ENCODE data around the gene RIOX2.

DNA sequence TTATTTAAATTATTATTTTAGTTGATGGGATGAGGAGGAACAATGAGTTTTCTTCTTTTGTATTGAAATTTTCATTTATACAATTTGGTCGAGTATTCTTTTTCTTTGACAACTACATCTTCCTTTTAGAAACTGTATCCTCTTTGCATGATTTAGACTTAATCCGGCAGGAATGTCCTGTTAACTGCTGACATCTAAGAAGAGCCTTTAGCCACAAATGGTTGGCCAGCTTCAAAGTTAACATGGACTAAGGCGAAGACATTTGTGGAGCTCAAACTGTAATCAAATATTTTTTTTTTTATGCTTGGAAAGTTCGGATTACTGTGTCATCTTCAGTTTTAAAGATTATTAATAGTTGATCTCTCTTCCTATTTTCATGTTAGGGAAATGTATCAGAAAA lies 43.2 kb downstream of the RIOX2 start:
- TF ChIP-seq POLR2AphosphoS5 (IDR thresholded peaks at IDR 0.05) (no peak), CTCF (IDR thresholded peaks at IDR 0.05; ENCODE audit: poor library complexity, severe bottlenecking) (no peak), EP300 (conservative IDR thresholded peaks at IDR 0.05; ENCODE audit: poor library complexity, severe bottlenecking) (no peak), EZH2 (IDR thresholded peaks at IDR 0.05; ENCODE audit: borderline replicate concordance, insufficient read depth, low read length, poor library complexity, severe bottlenecking) (no peak), TAF1 (IDR thresholded peaks at IDR 0.05; ENCODE audit: low read depth) (no peak), SMC3 (conservative IDR thresholded peaks at IDR 0.05; ENCODE audit: poor library complexity) (no peak)
- TF ChIP-seq, protein P1, sequence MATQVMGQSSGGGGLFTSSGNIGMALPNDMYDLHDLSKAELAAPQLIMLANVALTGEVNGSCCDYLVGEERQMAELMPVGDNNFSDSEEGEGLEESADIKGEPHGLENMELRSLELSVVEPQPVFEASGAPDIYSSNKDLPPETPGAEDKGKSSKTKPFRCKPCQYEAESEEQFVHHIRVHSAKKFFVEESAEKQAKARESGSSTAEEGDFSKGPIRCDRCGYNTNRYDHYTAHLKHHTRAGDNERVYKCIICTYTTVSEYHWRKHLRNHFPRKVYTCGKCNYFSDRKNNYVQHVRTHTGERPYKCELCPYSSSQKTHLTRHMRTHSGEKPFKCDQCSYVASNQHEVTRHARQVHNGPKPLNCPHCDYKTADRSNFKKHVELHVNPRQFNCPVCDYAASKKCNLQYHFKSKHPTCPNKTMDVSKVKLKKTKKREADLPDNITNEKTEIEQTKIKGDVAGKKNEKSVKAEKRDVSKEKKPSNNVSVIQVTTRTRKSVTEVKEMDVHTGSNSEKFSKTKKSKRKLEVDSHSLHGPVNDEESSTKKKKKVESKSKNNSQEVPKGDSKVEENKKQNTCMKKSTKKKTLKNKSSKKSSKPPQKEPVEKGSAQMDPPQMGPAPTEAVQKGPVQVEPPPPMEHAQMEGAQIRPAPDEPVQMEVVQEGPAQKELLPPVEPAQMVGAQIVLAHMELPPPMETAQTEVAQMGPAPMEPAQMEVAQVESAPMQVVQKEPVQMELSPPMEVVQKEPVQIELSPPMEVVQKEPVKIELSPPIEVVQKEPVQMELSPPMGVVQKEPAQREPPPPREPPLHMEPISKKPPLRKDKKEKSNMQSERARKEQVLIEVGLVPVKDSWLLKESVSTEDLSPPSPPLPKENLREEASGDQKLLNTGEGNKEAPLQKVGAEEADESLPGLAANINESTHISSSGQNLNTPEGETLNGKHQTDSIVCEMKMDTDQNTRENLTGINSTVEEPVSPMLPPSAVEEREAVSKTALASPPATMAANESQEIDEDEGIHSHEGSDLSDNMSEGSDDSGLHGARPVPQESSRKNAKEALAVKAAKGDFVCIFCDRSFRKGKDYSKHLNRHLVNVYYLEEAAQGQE (IDR thresholded peaks at IDR 0.05; ENCODE audit: borderline replicate concordance) = no peak

All from neural cell (in vitro differentiated cells).